ENCODE data around the gene RBMXL3. TPM values are rescaled to one million over a fixed set of nuclear protein-coding genes. Genes with fewer than 3 reads are reported as not detected.

Gene RBMXL3
- total RNA-seq, 4 donors from 2014 or later = not detected

- TF ChIP-seq POLR2A (IDR thresholded peaks at IDR 0.05) = no peak
- Histone ChIP-seq H3K36me3 (no peaks in the 10 kb centered on the region), H3K4me1 (no peaks in the 10 kb centered on the region), H3K27me3 (no peaks in the 10 kb centered on the region), H3K4me3 (peak overlapping the region; percentile 16 to 47 (median 34)), H3K9me3 (no peaks in the 10 kb centered on the region), H3K27ac (peak overlapping the region; percentile 65 to 78 (median 73))
- no peak for DNase-seq
- intact Hi-C loops (cut with DNase I; ENCODE audit: low total_unique reads) (no loop called here), in situ Hi-C loops (cut with MboI; ENCODE audit: low pct_ligation_motif_present in 1 of 4, low pct_unique_long_range_greater_than_20kb in 1 of 4, low sequenced_read_pairs in 3 of 4) (no loop called here)
- WGBS, 2 donors (ENCODE audit: low coverage in 1 of 2) = 17 to 25% methylated on average over 2 to 6 of the region's 6 CpGs
Measured at GRCh38 chrX:115232933-115233496, 43.8 kb downstream of the RBMXL3 start.

DNA sequence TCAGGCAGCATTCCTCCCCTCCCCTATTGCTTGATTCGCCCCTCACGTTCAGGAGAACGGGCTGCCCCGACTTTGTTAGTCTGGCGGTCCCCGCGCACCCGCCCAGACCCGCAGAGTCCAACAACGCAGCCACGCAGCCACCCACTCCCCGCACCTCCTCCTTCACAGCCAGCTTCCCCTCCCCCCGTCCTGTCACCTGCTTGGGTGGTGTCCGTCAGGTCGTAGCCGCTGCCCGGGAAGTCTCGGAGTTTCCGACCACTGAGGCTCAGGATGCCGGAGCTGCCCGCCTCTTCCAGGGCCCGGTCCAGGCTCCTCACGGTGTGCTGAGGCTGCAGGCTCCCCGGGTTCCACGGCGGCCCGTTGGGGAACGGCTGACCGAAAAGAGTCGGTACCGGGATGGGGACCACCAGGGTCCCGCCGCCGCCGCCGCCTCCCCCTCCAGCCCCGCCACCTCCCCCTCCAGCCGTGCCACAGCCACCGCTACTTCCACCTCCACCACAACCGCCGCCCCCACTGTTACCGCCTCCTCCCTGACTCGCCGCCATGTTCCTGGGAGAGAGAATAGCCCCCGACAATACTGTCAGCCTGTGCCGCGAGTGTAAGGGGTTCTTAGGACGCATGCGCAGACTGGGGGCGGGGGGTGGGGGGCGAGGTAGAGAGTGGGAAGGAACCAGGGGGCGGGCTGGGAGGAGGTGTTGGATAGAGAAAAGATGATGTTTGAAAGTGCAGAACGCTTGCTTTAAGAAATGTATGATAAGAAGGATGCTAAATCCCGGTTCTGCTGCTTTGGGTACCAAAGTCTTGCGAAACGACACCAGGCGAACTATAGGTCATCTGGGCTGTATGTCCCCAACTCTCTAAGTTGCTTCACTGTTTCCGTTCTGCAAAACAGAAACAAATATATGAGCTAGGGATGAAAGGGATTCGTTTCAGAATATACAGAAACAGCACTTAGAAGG is 44.6 kb downstream of the RBMXL3 start, which contains the start of gene LRCH2:
LRCH2 (minus strand) TSS at position 600 of the 959 bp plus-strand sequence; CDS start at position 545, 55 bp downstream.
- in situ Hi-C loops (cut with MboI; ENCODE audit: low pct_ligation_motif_present in 1 of 4, low pct_unique_long_range_greater_than_20kb in 1 of 4, low sequenced_read_pairs in 3 of 4) = no loop called here
- H3K27ac ChIP-seq = peak within 1 kb of the TSS; percentile 65 to 78 (median 73)
- H3K27me3 ChIP-seq = no peaks in the 10 kb centered on the region
- peak within 1 kb of the TSS; percentile 16 to 47 (median 34) for H3K4me3 ChIP-seq
- no peak for DNase-seq
- no peaks in the 10 kb centered on the region for H3K4me1 ChIP-seq
- intact Hi-C loops (cut with DNase I; ENCODE audit: low total_unique reads) = no loop called here
- TF ChIP-seq POLR2AphosphoS5 (IDR thresholded peaks at IDR 0.05) (no peak), POLR2A (IDR thresholded peaks at IDR 0.05) (no peak), EP300 (IDR thresholded peaks at IDR 0.05; ENCODE audit: low read depth) (no peak)
- TF ChIP-seq, protein P1, sequence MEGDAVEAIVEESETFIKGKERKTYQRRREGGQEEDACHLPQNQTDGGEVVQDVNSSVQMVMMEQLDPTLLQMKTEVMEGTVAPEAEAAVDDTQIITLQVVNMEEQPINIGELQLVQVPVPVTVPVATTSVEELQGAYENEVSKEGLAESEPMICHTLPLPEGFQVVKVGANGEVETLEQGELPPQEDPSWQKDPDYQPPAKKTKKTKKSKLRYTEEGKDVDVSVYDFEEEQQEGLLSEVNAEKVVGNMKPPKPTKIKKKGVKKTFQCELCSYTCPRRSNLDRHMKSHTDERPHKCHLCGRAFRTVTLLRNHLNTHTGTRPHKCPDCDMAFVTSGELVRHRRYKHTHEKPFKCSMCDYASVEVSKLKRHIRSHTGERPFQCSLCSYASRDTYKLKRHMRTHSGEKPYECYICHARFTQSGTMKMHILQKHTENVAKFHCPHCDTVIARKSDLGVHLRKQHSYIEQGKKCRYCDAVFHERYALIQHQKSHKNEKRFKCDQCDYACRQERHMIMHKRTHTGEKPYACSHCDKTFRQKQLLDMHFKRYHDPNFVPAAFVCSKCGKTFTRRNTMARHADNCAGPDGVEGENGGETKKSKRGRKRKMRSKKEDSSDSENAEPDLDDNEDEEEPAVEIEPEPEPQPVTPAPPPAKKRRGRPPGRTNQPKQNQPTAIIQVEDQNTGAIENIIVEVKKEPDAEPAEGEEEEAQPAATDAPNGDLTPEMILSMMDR (IDR thresholded peaks at IDR 0.05) = no peak
- H3K9me3 ChIP-seq = no peaks in the 10 kb centered on the region
- H3K36me3 ChIP-seq = no peaks in the 10 kb centered on the region
- 40% methylated on average over 52 of the region's 59 CpGs; no CpG with 5 or more reads in 1 of the 2 donors for WGBS, 2 donors (ENCODE audit: low coverage in 1 of 2)

GRCh38 chrX:115234461-115234860 is 45.3 kb downstream of the RBMXL3 start:
- no peak for DNase-seq
- in situ Hi-C loops (cut with MboI; ENCODE audit: low pct_ligation_motif_present in 1 of 4, low pct_unique_long_range_greater_than_20kb in 1 of 4, low sequenced_read_pairs in 3 of 4) = no loop called here
- intact Hi-C loops (cut with DNase I; ENCODE audit: low total_unique reads) = no loop called here
- Histone ChIP-seq H3K27me3 (no peaks in the 10 kb centered on the region), H3K4me1 (no peaks in the 10 kb centered on the region), H3K36me3 (no peaks in the 10 kb centered on the region), H3K27ac (peak overlapping the region; percentile 65 to 78 (median 73)), H3K4me3 (peak overlapping the region in 3 of 4 donors; percentile 33 to 47 (median 36)), H3K9me3 (no peaks in the 10 kb centered on the region)
- WGBS, 2 donors (ENCODE audit: low coverage in 1 of 2) = 32% methylated on average over 3 of the region's 3 CpGs; no CpG with 5 or more reads in 1 of the 2 donors
- TF ChIP-seq EP300 (IDR thresholded peaks at IDR 0.05; ENCODE audit: low read depth) (no peak), POLR2A (IDR thresholded peaks at IDR 0.05) (no peak), POLR2AphosphoS5 (IDR thresholded peaks at IDR 0.05) (no peak)
- TF ChIP-seq, protein P1 (IDR thresholded peaks at IDR 0.05) = no peak

DNA sequence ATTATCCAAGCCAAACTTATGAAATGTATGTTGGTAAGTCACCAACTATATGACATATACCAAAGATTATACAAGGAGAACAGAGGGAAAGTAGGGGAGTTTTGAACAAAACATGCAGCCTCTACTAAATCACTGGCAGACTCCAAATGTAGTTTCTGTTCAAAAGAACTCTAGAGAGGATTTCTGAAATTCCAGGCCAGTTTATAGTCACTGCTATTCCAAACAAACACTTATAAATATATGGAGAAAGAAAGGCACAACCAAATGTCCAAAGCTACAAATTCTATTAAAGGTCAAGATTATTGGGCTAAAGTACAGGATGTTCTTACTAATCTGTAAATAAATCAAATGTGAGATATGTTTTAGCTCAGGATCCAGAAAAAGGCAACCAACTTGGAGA is 47.4 kb downstream of the RBMXL3 start:
- Histone ChIP-seq H3K9me3 (no peaks in the 10 kb centered on the region), H3K4me1 (no peaks in the 10 kb centered on the region), H3K4me3 (no peak overlapping the region), H3K36me3 (no peaks in the 10 kb centered on the region), H3K27ac (peak overlapping the region; percentile 16 to 40 (median 26)), H3K27me3 (no peaks in the 10 kb centered on the region)
- intact Hi-C loops (cut with DNase I; ENCODE audit: low total_unique reads) = no loop called here
- no peak for DNase-seq
- TF ChIP-seq EP300 (IDR thresholded peaks at IDR 0.05; ENCODE audit: low read depth) (no peak), POLR2AphosphoS5 (IDR thresholded peaks at IDR 0.05) (no peak), POLR2A (IDR thresholded peaks at IDR 0.05) (no peak)
- TF ChIP-seq, protein P1 (IDR thresholded peaks at IDR 0.05) = no peak
- in situ Hi-C loops (cut with MboI; ENCODE audit: low pct_ligation_motif_present in 1 of 4, low pct_unique_long_range_greater_than_20kb in 1 of 4, low sequenced_read_pairs in 3 of 4) = no loop called here

All from transverse colon (tissue), 4 donors.